KMS-11 (cell line): ENCODE data around the gene ZNF688.

Experiments
- H2AFZ ChIP-seq: fragments of 200-600 bp; sonication (generic); 2 replicates; pipeline ENCODE4 v1.6.1; 2016; ENCODE audit warnings: antibody characterized with exemption, mixed run types, low read depth
- H3K27ac ChIP-seq: fragments of 200-600 bp; sonication (generic); 2 replicates; pipeline ENCODE4 v1.6.1; 2016; ENCODE audit warnings: mild to moderate bottlenecking, mixed run types
- H3K27me3 ChIP-seq: fragments of 200-600 bp; sonication (generic); 2 replicates; pipeline ENCODE4 v1.6.1; 2017; ENCODE audit warnings: mild to moderate bottlenecking, low read depth, mixed run types, moderate library complexity; ENCODE audit not compliant: insufficient read depth
- H3K36me3 ChIP-seq: fragments of 200-600 bp; sonication (generic); 2 replicates; pipeline ENCODE4 v1.6.1; 2017; ENCODE audit warnings: mild to moderate bottlenecking, mixed run types; ENCODE audit not compliant: insufficient read depth
- H3K4me1 ChIP-seq: fragments of 200-600 bp; sonication (generic); 2 replicates; pipeline ENCODE4 v1.6.1; 2016; ENCODE audit warnings: mild to moderate bottlenecking, low read depth, mixed run types; ENCODE audit not compliant: poor library complexity, severe bottlenecking
- H3K4me2 ChIP-seq: fragments of 200-600 bp; sonication (generic); 2 replicates; pipeline ENCODE4 v1.7.0; 2016; ENCODE audit warnings: mild to moderate bottlenecking, mixed run types
- H3K4me3 ChIP-seq: fragments of 200-600 bp; sonication (generic); IDR thresholded peaks from 2 replicates; pipeline ENCODE4 v1.6.1; 2017; ENCODE audit warnings: low read depth, low read length, mixed read lengths; ENCODE audit not compliant: insufficient read depth
- H3K79me2 ChIP-seq: fragments of 200-600 bp; sonication (generic); 2 replicates; pipeline ENCODE4 v1.6.1; 2016; ENCODE audit warnings: low read depth, mixed run types; ENCODE audit not compliant: insufficient read depth
- H3K9ac ChIP-seq: fragments of 200-600 bp; sonication (generic); 2 replicates; pipeline ENCODE4 v1.6.1; 2016; ENCODE audit warnings: mild to moderate bottlenecking, mixed run types
- H4K20me1 ChIP-seq: fragments of 200-600 bp; sonication (generic); 2 replicates; pipeline ENCODE4 v1.6.1; 2016; ENCODE audit warnings: mild to moderate bottlenecking, mixed run types; ENCODE audit not compliant: insufficient read depth
- CTCF ChIP-seq: fragments of 200-600 bp; sonication (generic); conservative IDR thresholded peaks from 2 replicates; pipeline ENCODE4 v1.6.1; 2017; ENCODE audit warnings: low read depth, mild to moderate bottlenecking, antibody characterized with exemption, low read length, moderate library complexity, mixed read lengths

The ZNF688 gene

GRCh38 chr16:30535777-30536190 is 35.7 kb downstream of the ZNF688 start:
- Histone ChIP-seq H3K79me2 (no peaks in the 10 kb centered on the region; the same call in 1 of the 2 replicates), H3K4me1 (peaks cover 22% of the 10 kb centered on the region), H2AFZ (peak overlapping the region; percentile 86; the same call in 1 of the 2 replicates), H3K4me3 (no peak overlapping the region), H3K27me3 (no peaks in the 10 kb centered on the region), H3K36me3 (no peaks in the 10 kb centered on the region), H3K9ac (peak overlapping the region; percentile 98; the same call in 1 of the 2 replicates), H3K27ac (peak overlapping the region; percentile 91; the same call in 1 of the 2 replicates), H4K20me1 (no peaks in the 10 kb centered on the region), H3K4me2 (peak overlapping the region; percentile 81)
- no peak for TF ChIP-seq CTCF

- Histone ChIP-seq H3K4me3 (peak overlapping the region; percentile 28), H3K27ac (peak overlapping the region; percentile 91), H3K27me3 (no peaks in the 10 kb centered on the region), H2AFZ (peak overlapping the region; percentile 86), H3K4me2 (peak overlapping the region; percentile 81), H4K20me1 (no peaks in the 10 kb centered on the region), H3K4me1 (peaks cover 22% of the 10 kb centered on the region), H3K9ac (peak overlapping the region; percentile 98), H3K36me3 (no peaks in the 10 kb centered on the region), H3K79me2 (no peaks in the 10 kb centered on the region; the same call in 1 of the 2 replicates)
- no peak for TF ChIP-seq CTCF
These were observed 36.3 kb downstream of the ZNF688 start for GRCh38 chr16:30535106-30535776.

DNA sequence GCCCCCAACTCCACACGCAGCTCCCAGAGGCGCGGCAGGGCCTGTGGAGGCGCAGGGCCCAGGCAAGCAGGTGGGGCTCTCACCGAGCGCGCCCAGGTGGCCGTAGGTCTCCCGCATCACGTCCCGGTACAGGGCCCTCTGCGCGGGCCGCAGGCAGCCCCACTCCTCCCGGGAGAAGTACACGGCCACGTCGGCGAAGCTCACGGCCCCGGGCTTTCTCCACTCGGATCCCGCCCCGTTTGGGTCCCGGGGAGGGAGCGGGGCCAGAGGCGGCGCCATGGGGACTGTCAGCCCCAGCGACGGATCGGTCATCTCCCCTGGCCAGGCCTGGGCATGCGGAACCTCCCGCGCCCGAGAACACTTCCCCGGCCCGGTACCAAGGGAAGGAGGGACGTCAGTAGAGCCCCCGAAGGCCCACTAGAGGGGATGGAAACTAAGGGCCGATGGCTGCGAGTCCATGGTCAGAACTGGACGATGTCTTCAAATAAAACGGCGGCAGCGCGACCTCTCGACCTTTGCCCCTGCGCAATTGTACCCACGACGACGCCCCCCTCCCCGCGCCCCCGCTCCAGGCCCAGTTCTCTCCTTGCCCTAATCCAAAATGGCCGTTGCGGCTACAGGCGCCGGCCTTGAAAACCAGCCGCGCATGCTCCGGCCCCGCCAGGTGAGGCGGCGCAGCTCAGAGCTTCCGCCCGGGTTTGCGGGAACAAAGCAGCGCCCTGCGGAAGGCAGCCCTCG is 37.0 kb downstream of the ZNF688 start, which contains the start of gene ZNF747:
TSS of gene ZNF747 (minus strand) at position 491 of the 738 bp plus-strand sequence. CDS start at position 312, 179 bp downstream.
- H2AFZ ChIP-seq: peak within 1 kb of the TSS; percentile 86
- no peak for TF ChIP-seq CTCF
- peak within 1 kb of the TSS; percentile 81 for H3K4me2 ChIP-seq

DNA sequence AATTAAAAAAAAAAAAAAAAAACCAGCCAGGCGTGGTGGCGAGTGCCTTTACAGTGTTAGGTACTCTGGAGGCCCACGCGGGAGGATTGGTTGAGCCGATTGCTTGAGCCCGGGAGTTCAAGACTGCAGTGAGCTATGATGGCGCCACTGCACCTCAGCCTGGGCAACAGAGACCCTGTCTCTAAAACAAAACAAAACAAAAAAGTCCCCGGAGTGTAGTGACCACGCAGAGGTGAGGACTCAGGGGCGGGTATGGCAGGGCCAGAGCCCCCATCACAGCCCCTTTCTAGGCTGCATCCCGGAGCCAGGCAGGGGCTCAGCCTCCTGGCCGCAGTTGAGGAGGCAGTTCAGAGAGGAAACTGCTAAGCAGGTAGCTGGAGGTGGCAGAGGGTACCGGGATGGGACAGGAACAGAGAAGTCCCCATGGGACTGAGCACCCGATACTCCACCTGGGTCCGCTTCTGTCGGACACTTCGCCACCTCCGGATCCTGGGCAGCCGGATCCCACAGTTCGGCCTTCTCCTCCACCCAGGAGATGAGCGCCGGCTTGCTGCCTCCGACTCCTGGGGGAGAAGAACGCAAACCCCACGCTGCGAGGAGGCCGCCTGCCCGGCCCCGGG is 37.7 kb downstream of the ZNF688 start:
- Histone ChIP-seq H3K4me2 (peak overlapping the region; percentile 81), H4K20me1 (no peaks in the 10 kb centered on the region), H3K27ac (peak overlapping the region; percentile 91), H2AFZ (peak overlapping the region; percentile 86), H3K27me3 (no peaks in the 10 kb centered on the region), H3K4me3 (no peak overlapping the region), H3K36me3 (no peaks in the 10 kb centered on the region), H3K9ac (peak overlapping the region; percentile 98), H3K79me2 (no peaks in the 10 kb centered on the region; the same call in 1 of the 2 replicates), H3K4me1 (peaks cover 22% of the 10 kb centered on the region)
- no peak for TF ChIP-seq CTCF

More for the DNA sequence above, 37.0 kb downstream of the ZNF688 start, which contains the start of gene ZNF747:
- Histone ChIP-seq H4K20me1 (no peaks in the 10 kb centered on the region), H3K4me1 (peaks cover 22% of the 10 kb centered on the region), H3K27me3 (no peaks in the 10 kb centered on the region), H3K79me2 (no peaks in the 10 kb centered on the region; the same call in 1 of the 2 replicates), H3K27ac (peak within 1 kb of the TSS; percentile 91), H3K9ac (peak within 1 kb of the TSS; percentile 98), H3K4me3 (peak within 1 kb of the TSS; percentile 28), H3K36me3 (no peaks in the 10 kb centered on the region)
